Measurements from ENCODE around the gene PRUNE2. TPM values are rescaled to one million over a fixed set of nuclear protein-coding genes. Genes with fewer than 3 reads are reported as not detected.
A peak's percentile ranks its signal among the peaks of the same experiment; 100 is the strongest.

Gene PRUNE2
- total and polyA plus RNA-seq, 4 donors, result 1.3 to 4.5 (median 1.6) TPM

- no peaks in the 10 kb centered on the region for H3K9me3 ChIP-seq (ENCODE audit: control insufficient read depth in 4 of 4, low read length in 3 of 4)
- no peaks in the 10 kb centered on the region for H3K4me1 ChIP-seq (ENCODE audit: control insufficient read depth in 4 of 4, insufficient read depth in 4 of 4, low read length in 3 of 4)
- H3K9ac ChIP-seq (ENCODE audit: low read depth in 1 of 2, low read length in 2 of 2), result no peak overlapping the region
- H3K36me3 ChIP-seq (ENCODE audit: control insufficient read depth in 4 of 4, insufficient read depth in 3 of 4, low read depth in 1 of 4, low read length in 3 of 4), result no peaks in the 10 kb centered on the region
- TF ChIP-seq CTCF (IDR thresholded peaks at IDR 0.05; ENCODE audit: low read depth, low read length, missing input control) (no peak), FOXA2 (IDR thresholded peaks at IDR 0.05) (no peak), EGR1 (IDR thresholded peaks at IDR 0.05; ENCODE audit: low read depth in 2 of 2) (no peak), SP1 (IDR thresholded peaks at IDR 0.05) (no peak), ATF3 (IDR thresholded peaks at IDR 0.05) (no peak), NR2F2 (IDR thresholded peaks at IDR 0.05) (no peak), JUND (IDR thresholded peaks at IDR 0.05) (no peak), HNF4G (IDR thresholded peaks at IDR 0.05) (no peak), TAF1 (conservative IDR thresholded peaks at IDR 0.05) (no peak), FOXA1 (IDR thresholded peaks at IDR 0.05) (no peak), MAX (IDR thresholded peaks at IDR 0.05) (no peak), RXRA (IDR thresholded peaks at IDR 0.05) (no peak), ZBTB33 (IDR thresholded peaks at IDR 0.05) (no peak)
- WGBS, result 43% methylated on average over 2 of the region's 2 CpGs
- H3K27me3 ChIP-seq (ENCODE audit: control insufficient read depth in 4 of 4, insufficient read depth in 4 of 4, low read length in 3 of 4), result no peaks in the 10 kb centered on the region
- DNase-seq (ENCODE audit: low spot score), result no peak
- no peak overlapping the region for H3K4me3 ChIP-seq (ENCODE audit: low read depth in 1 of 3, low read length in 3 of 3)
- H3K27ac ChIP-seq (ENCODE audit: low read depth in 1 of 2, low read length in 2 of 2), result peak overlapping the region in 1 of 2 donors; percentile 39
Measured at GRCh38 chr9:76650692-76651091, 255.2 kb downstream of the PRUNE2 start.

GRCh38 chr9:76649894-76650293 lies 256.0 kb downstream of the PRUNE2 start:
- H3K36me3 ChIP-seq (ENCODE audit: control insufficient read depth in 4 of 4, insufficient read depth in 3 of 4, low read depth in 1 of 4, low read length in 3 of 4), result no peaks in the 10 kb centered on the region
- no peaks in the 10 kb centered on the region for H3K9me3 ChIP-seq (ENCODE audit: control insufficient read depth in 4 of 4, low read length in 3 of 4)
- no peak for DNase-seq (ENCODE audit: low spot score)
- WGBS, result 100% methylated on average over 2 of the region's 2 CpGs
- H3K27ac ChIP-seq (ENCODE audit: low read depth in 1 of 2, low read length in 2 of 2), result no peak overlapping the region
- no peaks in the 10 kb centered on the region for H3K27me3 ChIP-seq (ENCODE audit: control insufficient read depth in 4 of 4, insufficient read depth in 4 of 4, low read length in 3 of 4)
- H3K9ac ChIP-seq (ENCODE audit: low read depth in 1 of 2, low read length in 2 of 2), result no peak overlapping the region
- TF ChIP-seq HNF4G (IDR thresholded peaks at IDR 0.05), result no peak
- no peak for TF ChIP-seq SP1 (IDR thresholded peaks at IDR 0.05)
- no peak for TF ChIP-seq ATF3 (IDR thresholded peaks at IDR 0.05)
- no peak for TF ChIP-seq JUND (IDR thresholded peaks at IDR 0.05)
- TF ChIP-seq YY1 (IDR thresholded peaks at IDR 0.05), result no peak
- TF ChIP-seq FOXA2 (IDR thresholded peaks at IDR 0.05), result no peak
- TF ChIP-seq EGR1 (IDR thresholded peaks at IDR 0.05; ENCODE audit: low read depth in 2 of 2), result no peak
- TF ChIP-seq GABPA (IDR thresholded peaks at IDR 0.05 in 1 of 2, conservative IDR thresholded peaks at IDR 0.05 in 1 of 2), result no peak
- no peak for TF ChIP-seq ZBTB33 (IDR thresholded peaks at IDR 0.05)
- no peak for TF ChIP-seq CTCF (IDR thresholded peaks at IDR 0.05; ENCODE audit: low read depth, low read length, missing input control)
- TF ChIP-seq MAX (IDR thresholded peaks at IDR 0.05), result no peak
- no peak for TF ChIP-seq TAF1 (conservative IDR thresholded peaks at IDR 0.05)
- TF ChIP-seq HNF4A (conservative IDR thresholded peaks at IDR 0.05), result no peak
- no peak for TF ChIP-seq NR2F2 (IDR thresholded peaks at IDR 0.05)
- TF ChIP-seq REST (IDR thresholded peaks at IDR 0.05), result no peak
- TF ChIP-seq RAD21 (IDR thresholded peaks at IDR 0.05), result no peak
- H3K4me3 ChIP-seq (ENCODE audit: low read depth in 1 of 3, low read length in 3 of 3), result no peak overlapping the region
- H3K4me1 ChIP-seq (ENCODE audit: control insufficient read depth in 4 of 4, insufficient read depth in 4 of 4, low read length in 3 of 4), result no peaks in the 10 kb centered on the region
